CD14-positive monocyte (primary cell): ENCODE results near the gene SPRR2E. TPM values are rescaled to one million over a fixed set of nuclear protein-coding genes. Genes with fewer than 3 reads are reported as not detected.
"Not testable (repeated sequence)": the region's sequence is repeated elsewhere in the genome, so short reads cannot be mapped to it uniquely, and the experiment has no call there.

Experiments used
- DNase-seq, 3 donors: peaks; one replicate each; pipeline ENCODE4 v3.0.0-alpha.2; 2011 to 2022
- H2AFZ ChIP-seq: 2 replicates; pipeline ENCODE4 v1.6.0; 2012; ENCODE audit warnings: mild to moderate bottlenecking, low read depth, low read length, inconsistent platforms; ENCODE audit not compliant: insufficient read depth, poor library complexity, severe bottlenecking
- H3K27ac ChIP-seq, 2 donors: 1 replicate in 1 of 2; 2 replicates in 1 of 2; pipeline ENCODE4 v1.5.1; 2012 to 2013; ENCODE audit warnings: low read length in 2 of 2, control low read depth in 1 of 2, inconsistent platforms in 1 of 2, low read depth in 1 of 2, mild to moderate bottlenecking in 1 of 2
- H3K27me3 ChIP-seq, 2 donors: one replicate each; pipeline versions ENCODE4 v1.6.0 to v1.6.1; 2011 to 2013; ENCODE audit warnings: low read length in 2 of 2; ENCODE audit not compliant: control insufficient read depth in 2 of 2, insufficient read depth in 2 of 2
- H3K36me3 ChIP-seq, 2 donors: replicated peaks in 1 of 2; 1 replicate in 1 of 2; 2 replicates in 1 of 2; pipeline versions ENCODE4 v1.5.1 to v1.6.1; 2012 to 2013; ENCODE audit warnings: low read length in 2 of 2, control low read depth in 1 of 2, inconsistent platforms in 1 of 2, mild to moderate bottlenecking in 1 of 2; ENCODE audit not compliant: insufficient read depth in 2 of 2, control insufficient read depth in 1 of 2
- H3K4me1 ChIP-seq, 2 donors: 1 replicate in 1 of 2; 2 replicates in 1 of 2; pipeline versions ENCODE4 v1.5.1 to v1.6.1; 2012 to 2013; ENCODE audit warnings: low read length in 2 of 2, control low read depth in 1 of 2, inconsistent platforms in 1 of 2, mild to moderate bottlenecking in 1 of 2, moderate library complexity in 1 of 2; ENCODE audit not compliant: insufficient read depth in 2 of 2, control insufficient read depth in 1 of 2
- H3K4me2 ChIP-seq: replicated peaks from 2 replicates; pipeline ENCODE3; 2012; ENCODE audit warnings: low read length, moderate library complexity, mild to moderate bottlenecking; ENCODE audit not compliant: poor library complexity, severe bottlenecking; ENCODE audit errors: extremely low read depth
- H3K4me3 ChIP-seq, 3 experiments: fragments of 200-600 bp in 1 of 3; sonication (generic) in 1 of 3; replicated peaks in 1 of 3; 1 replicate in 2 of 3; 2 replicates in 1 of 3; pipeline ENCODE4 v1.5.1; 2011 to 2013; ENCODE audit warnings: low read length in 3 of 3, mild to moderate bottlenecking in 3 of 3, control low read depth in 2 of 3, low read depth in 2 of 3, inconsistent platforms in 1 of 3, moderate library complexity in 1 of 3
- H3K79me2 ChIP-seq: 2 replicates; pipeline ENCODE4 v1.6.0; 2012; ENCODE audit warnings: mild to moderate bottlenecking, control low read depth, inconsistent platforms, low read length, moderate library complexity; ENCODE audit not compliant: insufficient read depth
- H3K9ac ChIP-seq: 2 replicates; pipeline ENCODE4 v1.6.0; 2017; ENCODE audit warnings: low read length, mild to moderate bottlenecking; ENCODE audit not compliant: insufficient read depth, poor library complexity, severe bottlenecking
- H3K9me3 ChIP-seq, 2 donors: replicated peaks in 1 of 2; 1 replicate in 1 of 2; 2 replicates in 1 of 2; pipeline versions ENCODE4 v1.5.1 to v1.6.1; 2012 to 2013; ENCODE audit warnings: low read length in 2 of 2, control low read depth in 1 of 2; ENCODE audit not compliant: control insufficient read depth in 1 of 2, insufficient read depth in 1 of 2
- H4K20me1 ChIP-seq: 2 replicates; pipeline ENCODE4 v1.6.0; 2012; ENCODE audit warnings: mild to moderate bottlenecking, low read length, control low read depth, moderate library complexity; ENCODE audit not compliant: insufficient read depth
- H3K27ac Mint-ChIP-seq, 7 donors: one replicate each; pipeline ENCODE4 v1.8.0; 2020; ENCODE audit warnings: mild to moderate bottlenecking in 7 of 7, mixed read lengths in 7 of 7, moderate library complexity in 6 of 7, inconsistent platforms in 2 of 7
- H3K27me3 Mint-ChIP-seq, 3 donors: one replicate each; pipeline ENCODE4 v1.8.0; 2021 to 2022; ENCODE audit warnings: low read depth in 3 of 3, mild to moderate bottlenecking in 3 of 3, mixed read lengths in 3 of 3, moderate library complexity in 3 of 3, inconsistent platforms in 1 of 3
- H3K36me3 Mint-ChIP-seq, 2 donors: one replicate each; pipeline ENCODE4 v1.8.0; 2020; ENCODE audit warnings: mixed read lengths in 2 of 2, inconsistent platforms in 1 of 2, mild to moderate bottlenecking in 1 of 2
- H3K4me1 Mint-ChIP-seq: one replicate; pipeline ENCODE4 v1.8.0; 2020; ENCODE audit warnings: mild to moderate bottlenecking, mixed read lengths
- H3K4me3 Mint-ChIP-seq, 2 donors: one replicate each; pipeline ENCODE4 v1.8.0; 2020; ENCODE audit warnings: mild to moderate bottlenecking in 2 of 2, mixed read lengths in 2 of 2, moderate library complexity in 1 of 2
- H3K9me3 Mint-ChIP-seq, 7 donors: one replicate each; pipeline ENCODE4 v1.8.0; 2020 to 2022; ENCODE audit warnings: mixed read lengths in 7 of 7, mild to moderate bottlenecking in 6 of 7, moderate library complexity in 6 of 7, inconsistent platforms in 2 of 7
- WGBS: methylation state at CpG from one replicate; pipeline ENCODE4 v1.1.5; 2013; ENCODE audit warnings: missing lambda C conversion rate; ENCODE audit not compliant: insufficient coverage; 5-methylcytosine and 5-hydroxymethylcytosine counted together
- intact Hi-C, 2 donors: fragments of 100-400 bp; cut with micrococcal nuclease; formaldehyde crosslinking; loops; one replicate each; pipeline versions ENCODE4 v1.15.0 to v1.15.1; 2023
- polyA plus RNA-seq, 3 donors: library from polyadenylated mRNA; depleted of rRNA in 1 of 3; unstranded in 2 of 3; stranded (reverse) in 1 of 3; fragments of 300-500 nt in 2 of 3; fragments of >200 nt in 1 of 3; fragmentation: Illumina TruSeq in 2 of 3; gene quantifications; 1 replicate in 2 of 3; 2 replicates in 1 of 3; pipeline ENCODE4 v1.2.3, GENCODE V29; 2012 to 2021
- TF ChIP-seq, protein P1 (sequence below): fragments of 200-600 bp; IDR thresholded peaks from one replicate; pipeline ENCODE4 v1.8.0; 2022; ENCODE audit warnings: antibody characterized with exemption, mild to moderate bottlenecking

Gene SPRR2E
- polyA plus RNA-seq, 3 donors = not detected

GRCh38 chr1:153113416-153113815, 19.1 kb upstream of the SPRR2E start, which contains the start of gene SPRR2F:
TSS of gene SPRR2F (minus strand) at chr1:153113516. CDS start at chr1:153112733, 783 bp downstream.
- Histone ChIP-seq H3K9me3 (no peaks in the 10 kb centered on the region), H4K20me1 (no peaks in the 10 kb centered on the region), H3K9ac (no peak within 1 kb of the TSS), H3K36me3 (no peaks in the 10 kb centered on the region), H3K27me3 (peaks cover 0 to 2% of the 10 kb centered on the region in 2 donors), H3K4me1 (no peaks in the 10 kb centered on the region), H3K79me2 (no peaks in the 10 kb centered on the region), H3K4me2 (no peak within 1 kb of the TSS), H3K4me3 (no peak within 1 kb of the TSS), H3K27ac (no peak within 1 kb of the TSS), H2AFZ (no peak within 1 kb of the TSS)
- no peak within 1 kb of the TSS for H3K27ac Mint-ChIP-seq
- DNase-seq = no peak
- WGBS = 100% methylated on average over 3 of the region's 3 CpGs
- intact Hi-C loops = no loop called here
- H3K9me3 Mint-ChIP-seq = peaks cover 0 to 7% (median 2%) of the 10 kb centered on the region in 7 donors
- no peaks in the 10 kb centered on the region for H3K4me1 Mint-ChIP-seq
- H3K4me3 Mint-ChIP-seq = no peak within 1 kb of the TSS
- TF ChIP-seq, protein P1, sequence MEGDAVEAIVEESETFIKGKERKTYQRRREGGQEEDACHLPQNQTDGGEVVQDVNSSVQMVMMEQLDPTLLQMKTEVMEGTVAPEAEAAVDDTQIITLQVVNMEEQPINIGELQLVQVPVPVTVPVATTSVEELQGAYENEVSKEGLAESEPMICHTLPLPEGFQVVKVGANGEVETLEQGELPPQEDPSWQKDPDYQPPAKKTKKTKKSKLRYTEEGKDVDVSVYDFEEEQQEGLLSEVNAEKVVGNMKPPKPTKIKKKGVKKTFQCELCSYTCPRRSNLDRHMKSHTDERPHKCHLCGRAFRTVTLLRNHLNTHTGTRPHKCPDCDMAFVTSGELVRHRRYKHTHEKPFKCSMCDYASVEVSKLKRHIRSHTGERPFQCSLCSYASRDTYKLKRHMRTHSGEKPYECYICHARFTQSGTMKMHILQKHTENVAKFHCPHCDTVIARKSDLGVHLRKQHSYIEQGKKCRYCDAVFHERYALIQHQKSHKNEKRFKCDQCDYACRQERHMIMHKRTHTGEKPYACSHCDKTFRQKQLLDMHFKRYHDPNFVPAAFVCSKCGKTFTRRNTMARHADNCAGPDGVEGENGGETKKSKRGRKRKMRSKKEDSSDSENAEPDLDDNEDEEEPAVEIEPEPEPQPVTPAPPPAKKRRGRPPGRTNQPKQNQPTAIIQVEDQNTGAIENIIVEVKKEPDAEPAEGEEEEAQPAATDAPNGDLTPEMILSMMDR = no peak
- peaks cover 2 to 5% (median 5%) of the 10 kb centered on the region in 3 donors for H3K27me3 Mint-ChIP-seq
- H3K36me3 Mint-ChIP-seq = no peaks in the 10 kb centered on the region

GRCh38 chr1:153112454-153112853, 18.1 kb upstream of the SPRR2E start:
- H3K9me3 ChIP-seq, H3K4me2 ChIP-seq, H2AFZ ChIP-seq, H3K79me2 ChIP-seq, H3K4me1 Mint-ChIP-seq, H3K36me3 Mint-ChIP-seq, H3K9ac ChIP-seq, H3K27me3 ChIP-seq, H3K36me3 ChIP-seq, H3K4me1 ChIP-seq, H3K27ac ChIP-seq, H3K27ac Mint-ChIP-seq, intact Hi-C loops, H3K27me3 Mint-ChIP-seq, DNase-seq, H3K4me3 Mint-ChIP-seq, H3K9me3 Mint-ChIP-seq, H4K20me1 ChIP-seq, H3K4me3 ChIP-seq: not testable (repeated sequence)
- WGBS = 79% methylated on average over 3 of the region's 5 CpGs
